H1 (cell line): ENCODE results near the gene UBE3A. TPM values are rescaled to one million over a fixed set of nuclear protein-coding genes. Genes with fewer than 3 reads are reported as not detected.

Source experiments
- BRCA1 ChIP-seq: IDR thresholded peaks from 2 replicates; pipeline ENCODE4 v1.6.1; 2012; ENCODE audit warnings: low read depth, low read length, improper control_type of control experiment
- CBX5 ChIP-seq: fragments of 300-800, 300-1000 bp; sonication (generic); IDR thresholded peaks from 2 replicates; pipeline ENCODE4 v1.7.1; 2016; ENCODE audit warnings: antibody characterized with exemption, low read length, low read depth
- CHD1 ChIP-seq: IDR thresholded peaks from 2 replicates; pipeline ENCODE4 v1.6.1; 2012; ENCODE audit warnings: low read depth, low read length, improper control_type of control experiment
- EGR1 ChIP-seq: IDR thresholded peaks from 2 replicates; pipeline ENCODE4 v1.6.1; 2011; ENCODE audit warnings: low read depth, low read length, borderline replicate concordance
- JUN ChIP-seq: IDR thresholded peaks from 2 replicates; pipeline ENCODE4 v1.6.1; 2011; ENCODE audit warnings: low read depth, mild to moderate bottlenecking, improper control_type of control experiment, low read length
- JUND ChIP-seq: IDR thresholded peaks from 2 replicates; pipeline ENCODE4 v1.6.1; 2011; ENCODE audit warnings: mild to moderate bottlenecking, improper control_type of control experiment, low read length
- SP4 ChIP-seq: IDR thresholded peaks from 2 replicates; pipeline ENCODE4 v1.6.1; 2012; ENCODE audit warnings: low read length, inconsistent platforms
- YY1 ChIP-seq: IDR thresholded peaks from 2 replicates; pipeline ENCODE4 v1.6.1; 2011; ENCODE audit warnings: low read depth, mild to moderate bottlenecking, low read length
- polyA plus RNA-seq, 7 experiments: library from polyadenylated mRNA; depleted of rRNA in 3 of 7; stranded (reverse) in 5 of 7; unstranded in 2 of 7; fragments of >200 nt in 5 of 7; fragments of 200-250 nt in 2 of 7; gene quantifications; 1 replicate in 5 of 7; 2 replicates in 1 of 7; 4 replicates in 1 of 7; pipeline versions ENCODE4 v1.2.1 to v1.2.3, GENCODE V29; 2011 to 2013; ENCODE audit warnings: missing spikeins in 2 of 7, mixed read lengths in 2 of 7
- total RNA-seq: library from RNA; stranded (reverse); fragmentation: NEBNext Ultra II Directional; extraction: Animal tissue kit (Norgen Biotek cat#: 25700); gene quantifications from 2 replicates; pipeline ENCODE4 v1.2.1, GENCODE V29; 2021
- TF ChIP-seq, protein P1 (sequence below): fragments of 300-600 bp; sonication (generic); IDR thresholded peaks from 2 replicates; pipeline ENCODE4 v1.7.1; 2012; ENCODE audit warnings: low read length, moderate library complexity, mild to moderate bottlenecking, inconsistent platforms; ENCODE audit not compliant: insufficient replicate concordance
- TF ChIP-seq, protein P2 (sequence below): IDR thresholded peaks from 2 replicates; pipeline ENCODE4 v1.6.1; 2011; ENCODE audit warnings: low read length, improper control_type of control experiment

UBE3A gene
- total and polyA plus RNA-seq, 2 of the 8 experiments (the other 6 are each of a cell fraction or from before 2014, with no cell fraction given) = 13.8 to 110 TPM

GRCh38 chr15:25433118-25433865 is 5.5 kb downstream of the UBE3A start (continued):
- TF ChIP-seq, protein P1, sequence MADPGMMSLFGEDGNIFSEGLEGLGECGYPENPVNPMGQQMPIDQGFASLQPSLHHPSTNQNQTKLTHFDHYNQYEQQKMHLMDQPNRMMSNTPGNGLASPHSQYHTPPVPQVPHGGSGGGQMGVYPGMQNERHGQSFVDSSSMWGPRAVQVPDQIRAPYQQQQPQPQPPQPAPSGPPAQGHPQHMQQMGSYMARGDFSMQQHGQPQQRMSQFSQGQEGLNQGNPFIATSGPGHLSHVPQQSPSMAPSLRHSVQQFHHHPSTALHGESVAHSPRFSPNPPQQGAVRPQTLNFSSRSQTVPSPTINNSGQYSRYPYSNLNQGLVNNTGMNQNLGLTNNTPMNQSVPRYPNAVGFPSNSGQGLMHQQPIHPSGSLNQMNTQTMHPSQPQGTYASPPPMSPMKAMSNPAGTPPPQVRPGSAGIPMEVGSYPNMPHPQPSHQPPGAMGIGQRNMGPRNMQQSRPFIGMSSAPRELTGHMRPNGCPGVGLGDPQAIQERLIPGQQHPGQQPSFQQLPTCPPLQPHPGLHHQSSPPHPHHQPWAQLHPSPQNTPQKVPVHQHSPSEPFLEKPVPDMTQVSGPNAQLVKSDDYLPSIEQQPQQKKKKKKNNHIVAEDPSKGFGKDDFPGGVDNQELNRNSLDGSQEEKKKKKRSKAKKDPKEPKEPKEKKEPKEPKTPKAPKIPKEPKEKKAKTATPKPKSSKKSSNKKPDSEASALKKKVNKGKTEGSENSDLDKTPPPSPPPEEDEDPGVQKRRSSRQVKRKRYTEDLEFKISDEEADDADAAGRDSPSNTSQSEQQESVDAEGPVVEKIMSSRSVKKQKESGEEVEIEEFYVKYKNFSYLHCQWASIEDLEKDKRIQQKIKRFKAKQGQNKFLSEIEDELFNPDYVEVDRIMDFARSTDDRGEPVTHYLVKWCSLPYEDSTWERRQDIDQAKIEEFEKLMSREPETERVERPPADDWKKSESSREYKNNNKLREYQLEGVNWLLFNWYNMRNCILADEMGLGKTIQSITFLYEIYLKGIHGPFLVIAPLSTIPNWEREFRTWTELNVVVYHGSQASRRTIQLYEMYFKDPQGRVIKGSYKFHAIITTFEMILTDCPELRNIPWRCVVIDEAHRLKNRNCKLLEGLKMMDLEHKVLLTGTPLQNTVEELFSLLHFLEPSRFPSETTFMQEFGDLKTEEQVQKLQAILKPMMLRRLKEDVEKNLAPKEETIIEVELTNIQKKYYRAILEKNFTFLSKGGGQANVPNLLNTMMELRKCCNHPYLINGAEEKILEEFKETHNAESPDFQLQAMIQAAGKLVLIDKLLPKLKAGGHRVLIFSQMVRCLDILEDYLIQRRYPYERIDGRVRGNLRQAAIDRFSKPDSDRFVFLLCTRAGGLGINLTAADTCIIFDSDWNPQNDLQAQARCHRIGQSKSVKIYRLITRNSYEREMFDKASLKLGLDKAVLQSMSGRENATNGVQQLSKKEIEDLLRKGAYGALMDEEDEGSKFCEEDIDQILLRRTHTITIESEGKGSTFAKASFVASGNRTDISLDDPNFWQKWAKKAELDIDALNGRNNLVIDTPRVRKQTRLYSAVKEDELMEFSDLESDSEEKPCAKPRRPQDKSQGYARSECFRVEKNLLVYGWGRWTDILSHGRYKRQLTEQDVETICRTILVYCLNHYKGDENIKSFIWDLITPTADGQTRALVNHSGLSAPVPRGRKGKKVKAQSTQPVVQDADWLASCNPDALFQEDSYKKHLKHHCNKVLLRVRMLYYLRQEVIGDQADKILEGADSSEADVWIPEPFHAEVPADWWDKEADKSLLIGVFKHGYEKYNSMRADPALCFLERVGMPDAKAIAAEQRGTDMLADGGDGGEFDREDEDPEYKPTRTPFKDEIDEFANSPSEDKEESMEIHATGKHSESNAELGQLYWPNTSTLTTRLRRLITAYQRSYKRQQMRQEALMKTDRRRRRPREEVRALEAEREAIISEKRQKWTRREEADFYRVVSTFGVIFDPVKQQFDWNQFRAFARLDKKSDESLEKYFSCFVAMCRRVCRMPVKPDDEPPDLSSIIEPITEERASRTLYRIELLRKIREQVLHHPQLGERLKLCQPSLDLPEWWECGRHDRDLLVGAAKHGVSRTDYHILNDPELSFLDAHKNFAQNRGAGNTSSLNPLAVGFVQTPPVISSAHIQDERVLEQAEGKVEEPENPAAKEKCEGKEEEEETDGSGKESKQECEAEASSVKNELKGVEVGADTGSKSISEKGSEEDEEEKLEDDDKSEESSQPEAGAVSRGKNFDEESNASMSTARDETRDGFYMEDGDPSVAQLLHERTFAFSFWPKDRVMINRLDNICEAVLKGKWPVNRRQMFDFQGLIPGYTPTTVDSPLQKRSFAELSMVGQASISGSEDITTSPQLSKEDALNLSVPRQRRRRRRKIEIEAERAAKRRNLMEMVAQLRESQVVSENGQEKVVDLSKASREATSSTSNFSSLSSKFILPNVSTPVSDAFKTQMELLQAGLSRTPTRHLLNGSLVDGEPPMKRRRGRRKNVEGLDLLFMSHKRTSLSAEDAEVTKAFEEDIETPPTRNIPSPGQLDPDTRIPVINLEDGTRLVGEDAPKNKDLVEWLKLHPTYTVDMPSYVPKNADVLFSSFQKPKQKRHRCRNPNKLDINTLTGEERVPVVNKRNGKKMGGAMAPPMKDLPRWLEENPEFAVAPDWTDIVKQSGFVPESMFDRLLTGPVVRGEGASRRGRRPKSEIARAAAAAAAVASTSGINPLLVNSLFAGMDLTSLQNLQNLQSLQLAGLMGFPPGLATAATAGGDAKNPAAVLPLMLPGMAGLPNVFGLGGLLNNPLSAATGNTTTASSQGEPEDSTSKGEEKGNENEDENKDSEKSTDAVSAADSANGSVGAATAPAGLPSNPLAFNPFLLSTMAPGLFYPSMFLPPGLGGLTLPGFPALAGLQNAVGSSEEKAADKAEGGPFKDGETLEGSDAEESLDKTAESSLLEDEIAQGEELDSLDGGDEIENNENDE = no peak
- TF ChIP-seq, protein P2, sequence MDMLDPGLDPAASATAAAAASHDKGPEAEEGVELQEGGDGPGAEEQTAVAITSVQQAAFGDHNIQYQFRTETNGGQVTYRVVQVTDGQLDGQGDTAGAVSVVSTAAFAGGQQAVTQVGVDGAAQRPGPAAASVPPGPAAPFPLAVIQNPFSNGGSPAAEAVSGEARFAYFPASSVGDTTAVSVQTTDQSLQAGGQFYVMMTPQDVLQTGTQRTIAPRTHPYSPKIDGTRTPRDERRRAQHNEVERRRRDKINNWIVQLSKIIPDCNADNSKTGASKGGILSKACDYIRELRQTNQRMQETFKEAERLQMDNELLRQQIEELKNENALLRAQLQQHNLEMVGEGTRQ = no peak
- TF ChIP-seq CHD1 (no peak), EGR1 (no peak), JUN (no peak), SP4 (no peak), BRCA1 (no peak), YY1 (no peak), CBX5 (no peak), JUND (no peak)
